Coronary artery (tissue), 2 donors: Measurements from ENCODE around the gene IMMP2L.

ENCODE experiments used
- DNase-seq: peaks from one replicate; pipeline ENCODE4 v3.0.0-alpha.2; 2017; ENCODE audit warnings: low spot score
- H3K27ac ChIP-seq, 2 donors: fragments of 200-600 bp; sonication (generic); one replicate each; pipeline ENCODE4 v1.5.1; 2016 to 2019
- H3K4me3 ChIP-seq: fragments of 200-600 bp; sonication (generic); 2 replicates; pipeline ENCODE4 v1.5.1; 2016; ENCODE audit warnings: mild to moderate bottlenecking, moderate library complexity
- CTCF ChIP-seq: fragments of 200-600 bp; sonication (generic); IDR thresholded peaks from one replicate; pipeline ENCODE4 v1.5.1; 2019; ENCODE audit warnings: antibody characterized with exemption

Gene IMMP2L

DNA sequence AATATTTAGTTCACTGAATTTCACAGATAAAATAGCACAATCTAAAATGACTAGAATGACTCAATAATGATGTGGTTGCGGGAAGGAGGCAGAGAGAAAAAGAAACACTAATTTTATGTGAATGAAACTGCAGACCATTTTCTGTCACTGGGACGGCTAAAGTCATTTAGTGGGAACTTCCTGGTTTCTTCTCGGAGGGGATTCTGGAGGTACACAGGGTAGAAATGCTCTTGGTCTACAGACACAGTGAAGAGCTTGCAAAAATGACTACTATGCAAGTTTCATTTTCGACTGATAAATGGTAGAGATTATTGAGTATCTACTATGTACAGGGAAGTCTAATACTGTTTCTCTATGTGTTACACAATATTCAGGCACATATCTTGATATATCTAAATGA lies 534.9 kb downstream of the IMMP2L start:
- no peak overlapping the region for H3K4me3 ChIP-seq
- no peak for TF ChIP-seq CTCF
- no peak overlapping the region for H3K27ac ChIP-seq
- no peak for DNase-seq

DNA sequence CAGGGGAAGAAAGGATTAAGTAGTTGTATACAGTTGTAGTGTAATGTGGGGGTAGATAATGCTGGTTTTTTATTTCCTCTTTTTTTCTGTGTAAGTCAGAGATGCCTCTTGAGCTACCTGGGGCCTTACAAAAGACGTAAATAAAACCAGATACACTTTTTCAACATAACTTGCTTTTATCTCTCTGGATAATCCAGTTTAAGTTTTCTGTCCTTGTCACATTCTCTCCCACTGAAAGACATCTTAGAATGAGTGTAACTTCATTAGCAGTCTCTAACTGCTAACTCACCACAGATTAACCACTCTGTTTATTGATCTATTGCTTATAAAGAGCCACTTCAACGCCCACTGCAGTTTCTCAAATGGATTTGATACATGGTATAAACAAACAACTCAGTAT lies 535.5 kb downstream of the IMMP2L start:
- Histone ChIP-seq H3K4me3 (no peak overlapping the region), H3K27ac (no peak overlapping the region)
- TF ChIP-seq CTCF = no peak
- no peak for DNase-seq

DNA sequence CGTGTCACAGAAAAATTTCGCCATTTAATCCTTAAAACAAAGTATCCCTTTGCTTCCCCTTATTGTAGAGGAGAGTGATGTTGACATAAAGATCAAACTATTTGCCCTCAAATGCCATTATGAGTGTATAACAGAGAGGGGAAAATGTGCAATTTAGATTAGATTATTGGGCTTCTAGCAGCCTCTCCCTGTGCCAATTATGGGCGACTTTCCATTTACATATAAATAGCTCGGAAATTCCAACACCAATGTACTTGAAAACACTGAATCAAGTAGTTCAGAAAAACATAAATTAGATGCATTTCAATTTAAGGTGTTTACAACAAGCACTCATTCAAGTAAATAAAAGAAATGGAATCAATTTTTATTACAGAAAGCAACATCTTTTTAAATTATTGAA lies 535.9 kb downstream of the IMMP2L start:
- Histone ChIP-seq H3K4me3 (no peak overlapping the region), H3K27ac (no peak overlapping the region)
- DNase-seq = no peak
- no peak for TF ChIP-seq CTCF

DNA sequence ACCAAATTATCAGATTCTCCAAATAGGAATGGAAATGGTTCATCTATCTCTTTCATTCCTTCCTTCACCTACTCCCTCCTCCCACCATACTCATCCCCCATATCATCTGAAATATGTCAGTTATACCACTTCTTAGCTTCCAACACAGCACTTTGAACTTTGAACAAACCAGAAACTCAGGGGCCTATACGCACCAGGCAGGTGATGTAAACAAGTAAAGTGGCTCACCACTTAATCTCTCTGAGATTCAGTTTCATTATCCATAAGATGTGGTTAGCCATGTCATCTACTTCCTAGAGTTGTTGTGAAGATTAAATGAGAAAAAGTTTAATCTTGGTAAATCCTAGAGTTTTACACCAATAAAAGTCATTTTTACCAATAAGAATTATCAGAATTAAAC lies 537.3 kb downstream of the IMMP2L start:
- no peak for DNase-seq
- Histone ChIP-seq H3K4me3 (no peak overlapping the region), H3K27ac (no peak overlapping the region)
- TF ChIP-seq CTCF = no peak

DNA sequence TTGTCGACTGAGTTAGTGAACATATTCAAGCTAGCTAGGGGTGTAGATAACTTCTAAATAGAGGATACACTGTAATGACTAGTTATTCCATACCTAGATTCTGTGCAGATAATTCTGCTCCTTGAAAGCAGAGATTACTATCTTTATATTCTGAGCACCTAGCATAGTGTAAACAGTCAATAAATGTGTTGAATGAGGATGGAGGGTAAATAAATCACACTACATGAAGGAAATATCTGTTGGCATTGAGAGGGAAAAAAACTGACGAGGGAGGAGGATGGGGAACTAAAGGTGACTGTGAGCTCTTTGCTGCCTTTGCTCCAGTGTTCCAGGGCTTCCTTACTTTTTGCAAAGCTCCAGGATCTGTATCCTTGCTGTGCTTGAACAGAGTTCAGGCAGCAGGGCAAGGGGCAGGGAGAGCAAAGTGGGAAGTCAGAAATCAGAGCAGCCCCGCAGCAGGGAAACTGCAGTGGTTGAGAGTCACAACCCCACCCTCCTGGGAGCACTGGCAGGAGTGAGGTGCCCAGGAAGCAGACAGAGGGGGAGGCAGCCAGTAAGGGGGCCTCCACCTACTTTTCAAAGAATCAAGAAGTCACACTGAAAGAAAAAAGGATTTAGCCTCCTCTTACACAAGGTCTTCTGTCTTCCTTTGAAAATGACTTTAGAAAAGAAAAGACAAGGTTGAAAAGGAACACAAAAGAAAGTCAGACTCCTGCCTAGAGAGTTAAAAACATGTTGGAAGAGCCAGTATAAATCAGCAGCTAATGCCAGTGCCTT lies 543.1 kb downstream of the IMMP2L start:
- Histone ChIP-seq H3K27ac (no peak overlapping the region), H3K4me3 (no peak overlapping the region)
- TF ChIP-seq CTCF = no peak
- DNase-seq = no peak

GRCh38 chr7:111018447-111018846 lies 543.8 kb downstream of the IMMP2L start:
- no peak for TF ChIP-seq CTCF
- no peak overlapping the region for H3K27ac ChIP-seq

GRCh38 chr7:111014079-111014478 lies 548.2 kb downstream of the IMMP2L start:
- no peak for TF ChIP-seq CTCF
- no peak overlapping the region for H3K27ac ChIP-seq
- no peak overlapping the region for H3K4me3 ChIP-seq
- DNase-seq = no peak

More at GRCh38 chr7:111018447-111018846, 543.8 kb downstream of the IMMP2L start:
- DNase-seq = no peak
- H3K4me3 ChIP-seq = no peak overlapping the region
